BE2C (cell line): ENCODE measurements around the gene DHRS13.
"Not testable (repeated sequence)": the region's sequence is repeated elsewhere in the genome, so short reads cannot be mapped to it uniquely, and the experiment has no call there.

Experiments
- DNase-seq: peaks from one replicate; pipeline ENCODE4 v3.0.0-alpha.2; 2020
- H3K27me3 ChIP-seq: fragments of 250-450 bp; sonication (Bioruptor Pico); 2 replicates; pipeline ENCODE4 v1.5.1; 2020; ENCODE audit warnings: mild to moderate bottlenecking
- H3K36me3 ChIP-seq: fragments of 250-450 bp; sonication (Bioruptor Pico); 2 replicates; pipeline ENCODE4 v1.5.1; 2020; ENCODE audit warnings: mild to moderate bottlenecking
- H3K4me1 ChIP-seq: fragments of 250-450 bp; sonication (Bioruptor Pico); 2 replicates; pipeline ENCODE4 v1.5.1; 2020
- H3K4me3 ChIP-seq: 2 replicates; pipeline ENCODE4 v1.5.1; 2011; ENCODE audit warnings: low read depth, low read length
- H3K9me3 ChIP-seq: fragments of 250-450 bp; sonication (Bioruptor Pico); 2 replicates; pipeline ENCODE4 v1.5.1; 2020
- TF ChIP-seq, protein P1 (sequence below): IDR thresholded peaks from 2 replicates; pipeline ENCODE4 v1.5.1; 2012; ENCODE audit warnings: mild to moderate bottlenecking, low read depth, low read length

Gene DHRS13

DNA sequence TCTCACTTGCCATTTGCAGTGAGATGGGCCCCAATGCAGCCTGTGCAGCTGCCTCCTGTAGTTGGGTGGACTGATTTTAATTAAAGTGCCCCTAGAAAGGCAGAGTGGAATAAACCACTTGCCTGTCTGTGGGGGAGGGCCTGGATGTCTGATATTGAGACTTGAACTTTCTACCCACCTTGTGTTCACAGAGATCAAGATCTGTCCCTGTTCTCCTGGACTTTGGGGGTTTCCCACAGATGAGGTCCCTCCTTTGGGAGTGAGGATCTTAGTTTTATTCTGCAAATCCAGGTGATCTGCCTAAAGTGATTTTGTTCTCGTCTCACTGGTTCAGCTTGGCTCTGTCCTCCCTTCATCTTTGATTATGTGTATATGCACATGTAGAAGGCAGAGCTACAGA is 7.7 kb upstream of the DHRS13 start:
- Histone ChIP-seq H3K4me3 (no peak overlapping the region), H3K36me3 (peaks cover 69% of the 10 kb centered on the region), H3K27me3 (no peaks in the 10 kb centered on the region), H3K9me3 (no peaks in the 10 kb centered on the region), H3K4me1 (no peaks in the 10 kb centered on the region)
- TF ChIP-seq, protein P1, sequence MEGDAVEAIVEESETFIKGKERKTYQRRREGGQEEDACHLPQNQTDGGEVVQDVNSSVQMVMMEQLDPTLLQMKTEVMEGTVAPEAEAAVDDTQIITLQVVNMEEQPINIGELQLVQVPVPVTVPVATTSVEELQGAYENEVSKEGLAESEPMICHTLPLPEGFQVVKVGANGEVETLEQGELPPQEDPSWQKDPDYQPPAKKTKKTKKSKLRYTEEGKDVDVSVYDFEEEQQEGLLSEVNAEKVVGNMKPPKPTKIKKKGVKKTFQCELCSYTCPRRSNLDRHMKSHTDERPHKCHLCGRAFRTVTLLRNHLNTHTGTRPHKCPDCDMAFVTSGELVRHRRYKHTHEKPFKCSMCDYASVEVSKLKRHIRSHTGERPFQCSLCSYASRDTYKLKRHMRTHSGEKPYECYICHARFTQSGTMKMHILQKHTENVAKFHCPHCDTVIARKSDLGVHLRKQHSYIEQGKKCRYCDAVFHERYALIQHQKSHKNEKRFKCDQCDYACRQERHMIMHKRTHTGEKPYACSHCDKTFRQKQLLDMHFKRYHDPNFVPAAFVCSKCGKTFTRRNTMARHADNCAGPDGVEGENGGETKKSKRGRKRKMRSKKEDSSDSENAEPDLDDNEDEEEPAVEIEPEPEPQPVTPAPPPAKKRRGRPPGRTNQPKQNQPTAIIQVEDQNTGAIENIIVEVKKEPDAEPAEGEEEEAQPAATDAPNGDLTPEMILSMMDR: no peak
- DNase-seq: no peak

DNA sequence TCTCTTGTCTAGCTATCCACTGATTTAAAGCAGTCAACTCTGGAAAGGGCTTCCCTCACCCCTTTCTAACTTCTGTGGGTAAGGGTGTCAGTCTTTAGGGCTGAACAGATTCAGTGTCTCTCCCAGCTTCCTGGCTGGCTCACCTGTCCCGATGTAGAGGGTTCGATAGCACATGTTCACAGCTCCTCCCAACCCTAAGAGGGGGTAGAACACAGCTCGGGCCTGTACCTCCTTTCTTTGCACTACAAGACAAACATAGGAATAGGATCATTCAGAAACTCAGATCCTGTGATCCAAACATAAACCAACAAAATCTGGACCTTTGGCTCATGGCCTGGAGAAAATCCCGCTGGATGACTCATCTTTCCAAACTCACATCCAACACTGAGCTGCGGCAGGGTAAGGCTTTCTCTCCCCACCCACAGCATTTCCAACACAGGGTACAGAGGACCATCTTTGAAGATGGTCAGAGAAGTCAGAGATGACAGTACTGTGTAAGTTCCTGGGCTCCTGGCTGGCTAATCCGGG is 5.8 kb upstream of the DHRS13 start:
- TF ChIP-seq, protein P1: no peak
- no peak overlapping the region for H3K4me3 ChIP-seq
- peaks cover 55% of the 10 kb centered on the region for H3K36me3 ChIP-seq
- H3K4me1 ChIP-seq: no peaks in the 10 kb centered on the region
- H3K9me3 ChIP-seq: no peaks in the 10 kb centered on the region
- H3K27me3 ChIP-seq: no peaks in the 10 kb centered on the region
- no peak for DNase-seq

DNA sequence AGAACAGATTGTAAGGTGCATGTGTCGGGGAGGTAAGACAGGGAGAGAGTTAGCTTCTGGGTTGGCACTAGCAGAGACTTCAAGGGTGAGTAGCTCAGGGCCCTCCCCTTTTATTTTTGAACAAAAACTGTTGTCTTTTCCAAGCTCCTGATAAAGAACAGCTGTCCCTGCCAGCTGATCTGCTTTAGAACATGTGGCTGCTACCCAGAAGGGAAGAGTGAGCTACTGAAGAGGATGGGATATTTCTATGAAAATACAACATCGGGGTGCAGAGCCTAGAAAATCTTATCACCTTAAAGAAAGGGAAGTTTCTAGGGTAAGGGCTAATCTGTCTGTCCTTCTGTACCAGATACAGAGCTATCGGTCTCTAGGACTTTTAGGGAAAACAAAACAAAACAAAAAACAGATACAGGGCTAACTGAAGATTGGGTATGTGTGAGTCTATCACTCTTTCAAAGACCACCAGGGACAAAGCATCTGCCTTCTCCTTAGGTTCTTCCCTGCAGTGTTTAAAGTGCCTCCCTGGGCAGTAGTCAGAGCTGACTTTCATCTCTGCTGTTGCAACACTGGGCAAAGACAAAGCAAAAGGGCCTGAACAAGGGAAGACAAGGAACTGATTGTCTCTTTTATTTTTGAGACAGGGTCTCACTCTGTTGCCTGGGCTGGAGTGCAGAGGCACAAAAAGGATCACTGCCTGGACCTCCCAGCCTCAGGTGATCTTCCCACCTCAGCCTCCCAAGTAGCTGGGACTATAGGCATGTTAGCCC is 5.0 kb upstream of the DHRS13 start:
- TF ChIP-seq, protein P1: no peak
- DNase-seq: no peak
- Histone ChIP-seq H3K9me3 (no peaks in the 10 kb centered on the region), H3K4me3 (no peak overlapping the region), H3K36me3 (peaks cover 49% of the 10 kb centered on the region), H3K4me1 (no peaks in the 10 kb centered on the region), H3K27me3 (no peaks in the 10 kb centered on the region)

DNA sequence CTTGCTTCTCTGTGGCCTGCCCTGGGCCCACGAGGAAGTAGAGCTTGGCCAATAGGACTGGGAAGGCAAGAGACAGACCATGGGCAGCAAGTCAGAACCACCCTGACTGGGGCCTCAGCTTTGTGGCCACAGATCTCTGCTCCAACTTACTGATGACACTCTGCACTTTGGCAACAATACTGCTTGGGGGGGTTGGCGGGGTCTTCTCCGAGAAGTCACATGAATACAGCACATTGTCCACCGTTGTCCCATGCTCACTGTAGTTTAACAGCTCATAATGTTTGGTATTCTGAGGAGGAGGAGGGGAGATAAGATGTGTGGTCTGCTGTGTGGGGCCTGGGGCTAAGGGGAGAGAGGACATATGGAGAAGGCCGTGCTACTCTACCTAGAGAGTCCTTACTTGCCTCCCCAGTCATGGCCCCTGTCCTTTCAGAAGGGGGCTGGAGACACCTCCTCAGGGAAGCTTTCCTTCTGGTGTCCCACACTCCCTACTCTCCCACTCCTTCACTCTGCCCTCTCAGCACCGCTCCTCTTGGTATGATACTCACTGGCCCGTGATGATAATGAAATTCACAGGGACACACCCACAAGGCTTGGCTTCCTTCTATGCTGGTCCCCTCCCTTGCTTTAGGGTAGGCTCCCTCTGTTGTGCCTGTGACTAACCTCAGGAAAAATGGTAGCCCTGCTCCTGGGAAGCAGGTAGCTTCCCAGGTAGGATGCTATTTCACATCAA is 4.0 kb upstream of the DHRS13 start:
- Histone ChIP-seq H3K9me3 (no peaks in the 10 kb centered on the region), H3K4me3 (no peak overlapping the region), H3K4me1 (no peaks in the 10 kb centered on the region), H3K27me3 (no peaks in the 10 kb centered on the region), H3K36me3 (peaks cover 38% of the 10 kb centered on the region)
- no peak for DNase-seq
- TF ChIP-seq, protein P1: no peak

DNA sequence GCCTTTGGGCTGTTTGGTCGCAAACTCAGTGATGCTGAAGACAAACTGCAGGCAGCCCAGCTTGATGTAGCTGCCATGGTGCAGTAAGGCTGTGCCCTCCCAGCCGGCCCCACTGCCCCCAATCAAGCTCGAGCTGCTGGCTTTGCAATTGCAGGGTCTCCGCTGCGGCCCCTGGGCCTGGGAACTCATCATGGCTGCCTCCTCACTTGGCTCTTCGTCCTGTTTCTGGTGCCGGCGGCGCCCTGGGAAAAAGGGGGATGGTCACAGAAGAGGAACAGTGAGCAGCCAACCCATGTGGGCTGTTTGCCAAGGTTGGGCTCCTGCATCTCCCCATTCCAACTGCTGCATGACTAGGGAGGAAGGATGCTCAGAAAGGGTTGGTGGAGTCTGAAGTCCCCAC is 3.4 kb upstream of the DHRS13 start:
- peaks cover 34% of the 10 kb centered on the region for H3K36me3 ChIP-seq
- TF ChIP-seq, protein P1: no peak
- no peak overlapping the region for H3K4me3 ChIP-seq
- H3K9me3 ChIP-seq: no peaks in the 10 kb centered on the region
- H3K4me1 ChIP-seq: no peaks in the 10 kb centered on the region
- DNase-seq: peak; percentile 23
- H3K27me3 ChIP-seq: no peaks in the 10 kb centered on the region

DNA sequence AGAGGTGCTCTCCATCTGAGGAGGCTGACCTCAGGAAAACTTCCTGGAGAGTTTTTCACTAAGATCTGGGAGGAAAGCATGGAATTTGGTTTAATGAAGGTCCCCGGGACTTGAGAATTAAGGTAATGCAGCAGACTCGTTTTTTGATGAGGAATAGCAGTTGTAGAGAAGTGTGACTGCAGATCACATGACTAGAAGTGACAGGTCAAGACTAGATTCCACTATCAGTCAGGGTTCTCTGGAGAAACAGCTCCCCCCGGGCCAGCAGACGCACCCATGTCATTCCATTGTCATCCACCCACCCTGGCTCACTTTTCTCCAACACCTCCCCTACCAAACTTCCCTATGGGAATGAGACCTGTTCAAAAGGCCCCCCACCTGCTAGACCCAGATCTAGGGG is 1.9 kb upstream of the DHRS13 start:
- TF ChIP-seq, protein P1: no peak
- DNase-seq: no peak
- Histone ChIP-seq H3K4me3 (no peak overlapping the region), H3K36me3 (peaks cover 20% of the 10 kb centered on the region), H3K9me3 (no peaks in the 10 kb centered on the region), H3K4me1 (no peaks in the 10 kb centered on the region), H3K27me3 (no peaks in the 10 kb centered on the region)

DNA sequence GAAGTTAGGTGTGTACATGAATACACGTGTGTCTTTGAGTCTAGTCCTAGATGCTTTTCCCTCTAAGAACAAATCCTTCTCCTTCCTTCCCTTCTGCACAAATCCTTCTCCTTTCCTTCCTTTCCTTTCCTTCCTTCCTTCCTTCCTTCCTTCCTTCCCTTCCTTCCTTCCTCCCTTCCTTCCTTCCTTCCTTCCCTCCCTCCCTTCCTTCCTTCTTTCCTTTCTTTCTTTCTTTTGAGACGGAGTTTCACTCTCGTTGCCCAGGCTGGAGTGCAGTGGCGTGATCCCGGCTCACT is 615 bp upstream of the DHRS13 start:
- peaks cover 13% of the 10 kb centered on the region for H3K36me3 ChIP-seq
- H3K4me3 ChIP-seq, DNase-seq, H3K27me3 ChIP-seq, H3K9me3 ChIP-seq, H3K4me1 ChIP-seq: not testable (repeated sequence)
